Non-pigmented ciliary epithelial cell (primary cell): ENCODE data around the gene HECW1.

ENCODE experiments used
- DNase-seq: peaks from one replicate; pipeline ENCODE4 v3.0.0-alpha.2; 2010; ENCODE audit warnings: low read depth

HECW1 gene

GRCh38 chr7:43112941-43113621 lies 634 bp downstream of the HECW1 start:
- DNase-seq, result no peak

- DNase-seq, result no peak
These were observed 1.4 kb downstream of the HECW1 start for GRCh38 chr7:43113622-43114457.

GRCh38 chr7:43114458-43114780 lies 2.0 kb downstream of the HECW1 start:
- DNase-seq, result no peak

- DNase-seq, result no peak
These were observed 4.0 kb downstream of the HECW1 start for GRCh38 chr7:43116451-43116850.

DNA sequence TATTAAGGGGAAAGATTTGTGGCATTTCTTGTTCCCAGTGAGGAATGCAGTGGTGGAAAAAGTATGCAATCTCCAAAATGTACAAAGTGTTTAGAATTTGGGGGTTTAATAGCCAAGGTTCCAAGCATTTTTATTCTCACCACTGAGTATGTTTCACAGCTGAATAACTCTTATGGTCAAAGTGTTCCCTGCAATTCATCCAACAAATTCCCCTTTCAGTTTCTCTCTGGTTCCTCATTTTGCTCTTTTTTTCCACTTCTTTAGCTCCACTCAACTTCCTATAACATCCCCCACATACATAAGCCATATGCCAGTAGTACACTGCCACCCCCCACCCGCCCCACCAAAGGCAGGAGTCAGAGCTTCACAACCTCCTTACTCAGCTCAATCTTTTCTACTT lies 4.6 kb downstream of the HECW1 start:
- DNase-seq, result no peak

- DNase-seq, result no peak
These were observed 5.4 kb downstream of the HECW1 start for GRCh38 chr7:43117861-43118260.

DNA sequence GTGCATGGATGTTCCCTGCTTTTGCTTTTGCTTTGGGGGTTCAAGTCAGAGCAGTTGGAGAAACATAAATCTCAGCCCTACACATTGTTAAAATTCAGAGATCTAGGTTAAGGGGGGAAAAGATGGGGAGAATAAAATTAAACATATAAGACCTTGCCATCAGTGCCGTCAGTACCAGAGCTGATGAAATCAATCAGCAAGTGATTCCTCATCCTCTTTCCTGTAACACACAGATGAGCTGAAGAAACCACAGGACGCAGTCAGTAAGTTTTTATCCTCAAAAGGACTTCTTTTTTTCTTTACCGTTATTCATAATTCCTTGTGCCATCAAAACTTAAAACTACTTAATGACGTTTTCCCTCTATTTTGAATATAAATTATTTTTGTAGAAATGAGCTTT lies 5.9 kb downstream of the HECW1 start:
- no peak for DNase-seq

DNA sequence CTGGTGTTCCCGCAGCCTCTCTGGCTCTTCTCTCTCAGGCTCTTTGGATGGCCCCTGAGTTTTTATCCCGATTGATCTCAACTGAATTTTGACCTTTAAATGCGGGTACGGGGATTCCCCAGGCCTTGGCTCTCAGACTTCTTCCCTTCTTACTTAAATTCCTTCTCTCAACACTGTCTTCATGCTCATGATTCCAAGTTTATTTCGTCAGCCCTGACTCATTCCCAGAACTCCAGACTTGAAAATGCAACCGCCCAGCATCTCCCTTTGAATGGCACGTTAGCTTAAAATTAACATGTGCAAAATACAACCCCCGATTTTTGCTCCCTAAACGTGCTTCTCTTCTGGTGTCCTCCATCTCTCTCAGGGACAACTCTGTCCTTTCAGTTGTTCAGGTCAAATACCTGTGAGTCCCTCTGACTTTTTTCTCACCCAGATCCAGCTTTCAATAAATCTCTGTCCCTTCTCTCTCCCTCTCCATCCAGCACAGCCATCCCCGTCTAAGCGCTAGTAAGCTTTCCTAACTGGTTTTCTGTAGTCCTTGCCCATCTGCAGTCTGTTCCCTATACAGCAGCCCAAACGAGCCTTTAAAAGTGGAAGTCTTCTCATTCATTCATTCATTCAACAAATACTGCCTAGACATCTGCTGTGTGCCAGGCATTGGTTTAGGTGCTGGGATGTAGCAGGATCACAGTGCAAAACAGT lies 7.1 kb downstream of the HECW1 start:
- peak; percentile 41 for DNase-seq

DNA sequence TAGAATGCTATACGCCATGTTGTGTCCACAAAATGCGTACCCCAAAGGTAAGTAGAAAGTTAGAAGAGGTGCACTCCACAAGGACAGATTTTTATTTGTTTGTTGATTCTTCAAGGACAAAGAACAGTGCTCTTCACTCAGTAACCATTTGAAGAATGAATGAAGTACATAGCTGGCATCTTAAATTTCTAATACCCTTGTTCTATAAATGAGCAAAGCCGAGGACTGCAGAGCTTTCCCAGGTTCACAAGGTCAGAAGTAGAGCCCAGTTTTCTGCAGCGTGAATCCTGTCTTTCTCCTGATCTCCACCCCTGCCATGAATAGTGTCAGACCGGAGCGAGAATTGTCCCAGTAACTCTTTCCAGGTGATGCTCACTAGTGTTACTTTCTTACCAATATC lies 9.5 kb downstream of the HECW1 start:
- DNase-seq, result no peak

GRCh38 chr7:43123457-43123856 lies 11.0 kb downstream of the HECW1 start:
- DNase-seq, result no peak

- DNase-seq, result no peak
These were observed 11.9 kb downstream of the HECW1 start for GRCh38 chr7:43124388-43124787.

DNA sequence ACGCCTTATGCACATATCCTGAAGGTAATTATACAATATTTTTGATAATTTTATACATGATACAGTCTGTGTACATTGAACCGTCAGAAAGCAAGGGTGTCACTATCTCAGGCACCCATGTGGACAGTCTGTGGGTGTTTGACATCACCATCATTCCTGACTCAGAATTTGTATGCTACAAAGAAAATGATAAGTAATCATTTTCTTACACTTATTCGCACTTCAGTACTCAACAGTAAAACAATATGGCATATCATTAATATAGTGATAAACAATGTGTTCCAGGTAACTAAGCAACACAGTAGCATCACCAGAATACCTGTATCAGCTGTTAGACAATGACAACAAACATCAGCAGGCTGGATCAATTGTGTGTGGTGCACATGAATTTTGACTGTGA lies 17.9 kb downstream of the HECW1 start:
- DNase-seq, result no peak

- no peak for DNase-seq
These were observed 22.7 kb downstream of the HECW1 start for GRCh38 chr7:43135129-43135528.

DNA sequence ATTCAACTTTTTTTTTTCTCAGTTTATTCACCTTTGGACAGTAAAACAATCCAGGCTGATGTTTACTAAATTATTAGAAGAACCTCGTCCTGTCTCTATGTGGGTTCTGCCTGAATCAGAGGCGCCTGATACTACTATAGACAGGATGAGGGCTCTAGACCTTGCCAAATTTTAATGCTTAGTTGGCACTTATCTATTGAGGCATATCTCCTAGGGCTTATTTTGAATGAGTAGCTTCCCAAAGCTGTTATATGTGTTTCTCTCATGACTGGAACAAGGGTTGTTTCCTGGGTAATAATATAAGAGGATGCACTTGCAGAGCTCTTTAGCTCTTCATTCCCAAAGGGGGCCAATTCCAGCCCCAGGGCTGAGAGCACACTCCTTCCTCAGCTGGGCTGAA lies 23.6 kb downstream of the HECW1 start:
- DNase-seq, result no peak

GRCh38 chr7:43137121-43137744 lies 24.8 kb downstream of the HECW1 start:
- peak; percentile 26 for DNase-seq

GRCh38 chr7:43137811-43138210 lies 25.4 kb downstream of the HECW1 start:
- no peak for DNase-seq

DNA sequence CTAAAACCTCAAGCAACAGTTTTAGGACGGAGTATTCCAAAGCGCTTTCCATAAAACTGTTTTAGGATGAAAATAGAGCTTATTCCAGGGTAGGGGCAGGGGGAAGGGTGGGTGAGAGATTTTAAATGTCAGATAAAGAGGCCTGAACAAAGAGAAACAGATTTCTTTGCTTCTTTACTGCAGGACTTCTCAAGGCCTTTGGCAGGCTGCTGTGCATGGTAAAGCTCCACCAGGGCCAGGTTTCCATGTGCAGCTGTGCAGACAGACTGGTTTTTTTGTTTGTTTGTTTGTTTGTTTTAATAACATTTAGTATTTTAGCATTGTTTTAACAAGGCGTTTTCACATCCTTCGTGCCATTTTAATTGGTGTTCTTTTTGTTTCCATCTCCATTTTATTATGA lies 26.3 kb downstream of the HECW1 start:
- DNase-seq, result no peak

DNA sequence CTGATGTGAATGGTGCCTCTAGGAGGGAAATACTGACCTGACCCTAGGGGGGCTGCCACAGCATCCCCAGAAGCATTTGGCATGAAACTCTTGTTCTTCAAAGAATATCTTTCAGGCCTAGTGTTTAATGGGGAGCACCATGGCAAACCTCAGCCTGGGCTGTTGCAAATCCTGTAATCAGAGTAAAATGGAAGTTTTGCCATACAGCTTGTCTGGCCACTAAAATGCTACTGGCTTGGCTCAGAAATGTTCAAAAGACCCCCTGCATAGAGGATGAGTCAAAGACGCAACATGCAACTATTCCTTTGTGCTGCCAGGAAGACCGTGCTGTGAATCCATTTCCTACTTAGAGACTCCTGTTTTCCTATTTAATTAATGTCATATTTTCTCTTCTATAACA lies 26.7 kb downstream of the HECW1 start:
- DNase-seq, result peak; percentile 23

- DNase-seq, result no peak
These were observed 27.7 kb downstream of the HECW1 start for GRCh38 chr7:43140186-43140585.

- no peak for DNase-seq
These were observed 28.6 kb downstream of the HECW1 start for GRCh38 chr7:43141091-43141490.

DNA sequence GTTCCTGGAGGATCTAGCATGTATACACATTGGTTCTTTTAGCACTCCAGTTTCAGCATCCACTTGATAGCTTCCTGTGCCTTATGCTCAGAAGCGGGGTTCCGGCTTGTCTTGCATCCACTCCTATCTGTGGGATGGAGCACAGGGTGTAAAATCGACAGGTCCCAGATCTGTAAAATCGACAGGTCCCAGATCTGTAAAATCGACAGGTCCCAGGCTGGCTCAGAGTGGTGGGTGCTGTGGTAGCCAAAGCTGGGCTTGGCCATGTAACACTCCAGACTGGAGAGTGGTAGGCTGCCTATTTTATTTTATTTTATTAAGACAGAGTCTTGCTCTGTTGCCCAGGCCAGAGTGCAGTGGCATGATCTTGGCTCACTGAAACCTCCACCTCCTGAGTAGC lies 30.3 kb downstream of the HECW1 start:
- DNase-seq, result no peak

DNA sequence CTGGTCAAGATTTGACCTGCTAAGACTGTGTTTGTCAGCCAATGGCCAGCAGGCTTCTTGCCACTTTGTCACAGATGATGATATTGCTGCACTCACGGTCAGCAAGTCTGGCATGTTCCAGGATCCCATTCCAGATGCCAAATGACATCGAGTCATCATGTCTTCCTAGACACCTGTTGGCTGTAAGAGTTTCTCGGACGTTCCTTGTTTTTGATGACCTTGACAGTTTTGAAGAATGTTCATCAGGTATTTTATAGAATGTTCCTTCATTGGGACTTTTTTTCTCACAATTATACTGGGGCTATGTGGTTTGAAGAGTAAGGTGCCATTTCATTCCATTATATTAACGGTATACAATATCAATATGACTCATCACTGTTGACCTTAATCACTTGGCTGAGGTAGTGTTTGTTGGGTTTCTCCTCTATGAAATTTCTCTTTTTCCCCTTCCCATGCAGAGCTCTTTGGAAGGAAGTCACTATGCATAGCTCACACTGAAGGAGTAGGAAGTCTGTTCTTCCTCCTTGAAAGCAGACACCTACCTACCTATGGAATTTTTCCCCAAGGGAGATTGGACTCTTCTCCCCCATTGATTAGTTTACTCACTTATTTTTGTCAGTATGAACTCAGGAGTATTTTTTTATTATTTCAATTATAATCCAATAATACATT lies 31.6 kb downstream of the HECW1 start:
- no peak for DNase-seq
